ENCODE data around the gene SURF4.

SURF4 gene

GRCh38 chr9:133375116-133375723 lies 640 bp downstream of the SURF4 start:
- DNase-seq (ENCODE audit: low read depth, low spot score), result no peak

- DNase-seq (ENCODE audit: low read depth, low spot score), result no peak
Measured at GRCh38 chr9:133374612-133375115, 1.2 kb downstream of the SURF4 start.

DNA sequence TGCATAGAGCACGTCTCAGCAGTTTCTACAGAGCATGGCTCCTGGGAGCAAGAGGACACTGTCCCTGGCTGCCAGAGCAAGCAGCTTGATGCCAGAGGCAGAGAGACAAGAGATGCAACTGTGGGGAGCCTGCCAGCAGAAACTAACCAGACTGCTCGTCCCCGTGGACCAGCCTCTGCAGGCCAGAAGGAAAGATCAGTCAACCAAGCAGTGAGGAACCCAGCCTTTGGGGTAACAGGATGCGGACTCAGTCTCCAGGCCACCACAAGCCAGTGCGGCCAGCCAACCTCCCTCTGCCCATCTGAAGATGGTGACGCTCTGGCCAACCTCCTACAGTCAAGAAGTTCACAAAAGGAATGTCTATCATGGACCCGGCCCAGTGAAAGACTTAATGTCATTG lies 3.7 kb downstream of the SURF4 start:
- DNase-seq (ENCODE audit: low read depth, low spot score), result no peak

DNA sequence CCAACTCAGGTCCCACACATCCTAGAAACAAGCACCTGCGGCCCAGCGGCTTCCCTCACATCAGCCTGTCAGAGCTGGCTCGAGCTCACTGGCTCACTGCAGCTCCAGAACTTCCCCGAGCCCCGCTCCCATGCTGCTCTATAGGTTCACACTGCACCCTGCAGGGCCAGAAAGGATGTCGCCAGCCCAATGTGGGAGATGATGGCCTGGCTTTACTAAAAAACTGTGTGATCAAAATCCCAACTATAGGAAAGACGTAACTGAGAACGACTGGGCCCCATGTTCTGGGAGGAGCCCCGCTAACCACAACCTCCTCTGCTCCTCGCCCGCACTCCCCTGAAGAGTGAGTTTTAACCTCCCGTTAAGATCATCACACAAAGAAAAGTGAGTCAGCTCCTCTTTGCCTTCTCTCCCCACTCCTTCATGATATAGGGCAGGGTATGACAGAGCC lies 4.6 kb downstream of the SURF4 start:
- peak; percentile 47 for DNase-seq (ENCODE audit: low read depth, low spot score)

DNA sequence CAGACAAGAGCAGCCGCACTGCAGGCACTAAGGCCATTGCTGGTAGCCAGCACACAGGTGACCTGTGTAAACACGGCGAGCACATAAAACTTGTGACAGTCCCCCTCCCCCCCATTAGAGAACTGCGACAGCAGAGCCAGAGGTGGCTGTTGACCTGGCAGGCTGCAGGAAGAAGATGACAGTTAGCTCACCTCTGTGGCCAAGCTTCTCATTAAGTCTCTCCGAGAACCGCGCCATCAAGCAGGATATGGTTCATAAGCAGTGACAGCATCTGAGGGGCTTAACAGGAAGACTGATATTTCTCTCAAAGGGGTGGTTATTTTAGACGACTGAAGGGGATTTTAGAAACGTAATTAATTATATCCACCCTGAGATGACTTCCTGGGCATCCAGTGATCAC lies 5.2 kb downstream of the SURF4 start:
- no peak for DNase-seq (ENCODE audit: low read depth, low spot score)

GRCh38 chr9:133369933-133370332 lies 5.9 kb downstream of the SURF4 start:
- DNase-seq (ENCODE audit: low read depth, low spot score), result no peak

GRCh38 chr9:133369422-133369821 lies 6.4 kb downstream of the SURF4 start:
- DNase-seq (ENCODE audit: low read depth, low spot score), result no peak

GRCh38 chr9:133368249-133368881 lies 7.5 kb downstream of the SURF4 start:
- no peak for DNase-seq (ENCODE audit: low read depth, low spot score)

DNA sequence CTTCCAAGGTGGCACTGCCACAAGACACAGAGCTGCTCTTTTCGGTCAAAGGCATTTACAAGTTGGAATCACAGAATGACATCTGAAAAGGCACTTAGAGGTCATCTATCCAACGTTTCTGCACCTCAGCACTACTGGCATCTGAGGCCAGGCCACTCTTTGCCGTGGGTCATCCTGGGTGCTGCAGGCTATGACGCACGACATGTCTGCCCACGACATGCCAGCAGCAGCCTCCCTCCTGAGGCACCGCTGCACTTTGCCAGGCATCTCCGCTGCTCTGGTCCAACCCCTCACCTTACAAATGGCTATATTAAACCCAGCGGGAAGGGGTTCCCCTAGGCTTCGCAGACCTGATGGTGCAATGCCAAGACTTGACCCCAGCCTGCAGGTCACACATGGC lies 8.1 kb downstream of the SURF4 start:
- no peak for DNase-seq (ENCODE audit: low read depth, low spot score)

GRCh38 chr9:133367221-133367620 lies 8.6 kb downstream of the SURF4 start:
- no peak for DNase-seq (ENCODE audit: low read depth, low spot score)

GRCh38 chr9:133366435-133366834 lies 9.4 kb downstream of the SURF4 start:
- DNase-seq (ENCODE audit: low read depth, low spot score), result no peak

- DNase-seq (ENCODE audit: low read depth, low spot score), result no peak
Measured at GRCh38 chr9:133362359-133363044, 13.4 kb downstream of the SURF4 start.

DNA sequence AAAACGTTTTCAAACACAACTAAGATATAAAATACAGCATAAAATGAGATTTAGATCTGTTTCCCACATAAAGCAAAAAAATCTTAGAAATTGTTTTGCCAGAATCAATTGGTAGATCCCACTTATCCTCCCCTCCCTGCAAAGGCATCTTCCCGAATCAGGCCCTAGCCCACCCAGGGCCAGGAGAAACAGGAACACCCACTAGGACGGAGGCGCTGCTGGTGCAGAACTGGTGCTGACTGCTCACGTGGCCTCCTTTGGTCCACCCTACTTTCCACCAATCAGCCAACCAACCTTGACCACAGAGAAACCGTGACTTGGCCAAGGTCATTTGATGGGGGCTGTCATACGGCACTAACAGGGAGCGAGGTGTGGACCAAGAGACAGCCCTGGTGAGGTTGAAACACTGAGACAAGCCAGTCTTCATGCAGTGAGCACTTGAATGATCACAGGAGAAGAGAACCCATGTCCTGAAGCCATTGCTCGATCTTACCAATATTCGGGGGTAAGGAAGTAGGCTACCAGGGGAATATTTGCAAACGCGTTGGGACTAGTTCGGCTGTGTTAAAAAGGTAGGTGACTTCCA lies 14.3 kb downstream of the SURF4 start:
- DNase-seq (ENCODE audit: low read depth, low spot score), result no peak

GRCh38 chr9:133360400-133361393 lies 15.2 kb downstream of the SURF4 start:
- no peak for DNase-seq (ENCODE audit: low read depth, low spot score)

GRCh38 chr9:133359399-133360175 lies 16.3 kb downstream of the SURF4 start:
- DNase-seq (ENCODE audit: low read depth, low spot score), result no peak

DNA sequence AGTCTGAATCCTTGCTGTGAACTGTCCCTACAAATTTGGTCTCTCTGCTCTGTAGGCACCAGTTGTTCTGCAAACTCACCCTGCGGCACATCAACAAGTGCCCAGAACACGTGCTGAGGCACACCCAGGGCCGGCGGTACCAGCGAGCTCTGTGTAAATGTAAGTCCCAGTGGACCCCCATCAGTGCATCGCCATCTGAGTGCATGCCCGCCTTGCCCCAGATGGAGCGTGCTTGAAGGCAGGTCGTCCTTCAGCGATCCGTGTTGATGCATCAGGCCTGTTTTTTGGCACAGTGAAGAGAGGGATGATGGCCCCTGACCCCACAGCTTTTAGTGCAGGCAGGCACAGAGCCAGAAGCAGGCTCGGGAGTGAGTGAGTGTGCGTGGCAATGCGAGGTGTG lies 18.2 kb downstream of the SURF4 start:
- no peak for DNase-seq (ENCODE audit: low read depth, low spot score)

GRCh38 chr9:133356391-133357091 lies 19.3 kb downstream of the SURF4 start, which contains the start of the genes SURF1 and SURF2:
Gene SURF1, minus strand, starts transcription at chr9:133356487. Its CDS starts 34 bp downstream, at chr9:133356453.
Gene SURF2, plus strand, starts transcription at chr9:133356550. Its CDS starts 43 bp downstream, at chr9:133356593.
- peak; percentile 81 for DNase-seq (ENCODE audit: low read depth, low spot score)

GRCh38 chr9:133355881-133356357 lies 19.9 kb downstream of the SURF4 start:
- DNase-seq (ENCODE audit: low read depth, low spot score), result no peak

- no peak for DNase-seq (ENCODE audit: low read depth, low spot score)
Measured at GRCh38 chr9:133354766-133355165, 21.1 kb downstream of the SURF4 start.

Data from activated naive CD8-positive, alpha-beta T cell treated with anti-CD3 and anti-CD28 coated beads, Interleukin-2, amount 50 U/mL, for 16 hours (primary cell).